22Rv1 (cell line): ENCODE data around the gene TPRKB.
A peak's percentile ranks its signal among the peaks of the same experiment; 100 is the strongest.
"Not testable (repeated sequence)": the region's sequence is repeated elsewhere in the genome, so short reads cannot be mapped to it uniquely, and the experiment has no call there.

ENCODE experiments used
- CTCF ChIP-seq: fragments of 450-650 bp; IDR thresholded peaks from 2 replicates; pipeline ENCODE4 v1.5.1; 2017; ENCODE audit warnings: mild to moderate bottlenecking
- ZFX ChIP-seq: fragments of 450-650 bp; IDR thresholded peaks from 2 replicates; pipeline ENCODE4 v1.6.1; 2017; ENCODE audit warnings: antibody characterized with exemption, borderline replicate concordance

GRCh38 chr2:73690372-73691088, 46.6 kb downstream of the TPRKB start:
- peak; percentile 62 for TF ChIP-seq CTCF
- not testable (repeated sequence) for TF ChIP-seq ZFX
